Endometrial microvascular endothelial cells (primary cell): ENCODE results near the gene HMG20A. TPM values are rescaled to one million over a fixed set of nuclear protein-coding genes. Genes with fewer than 3 reads are reported as not detected.

Experiments
- in situ Hi-C: cut with HindIII; loops from 2 replicates; pipeline ENCODE4 v1.10.0; 2017; ENCODE audit warnings: low sequenced_read_pairs, low pct_unique_long_range_greater_than_20kb; ENCODE audit errors: inconsistent ontology term
- total RNA-seq: library from RNA; depleted of rRNA; stranded (reverse); fragments of >200 nt; gene quantifications from one replicate; pipeline ENCODE4 v1.2.3, GENCODE V29; 2015; ENCODE audit errors: inconsistent ontology term

Gene HMG20A
- 21.6 TPM for total RNA-seq

GRCh38 chr15:77420610-77421369 lies at the start of gene HMG20A:
Gene HMG20A (plus strand): TSS chr15:77420888. CDS start chr15:77458408, 37,520 bp downstream.
- in situ Hi-C loops = no loop called here

DNA sequence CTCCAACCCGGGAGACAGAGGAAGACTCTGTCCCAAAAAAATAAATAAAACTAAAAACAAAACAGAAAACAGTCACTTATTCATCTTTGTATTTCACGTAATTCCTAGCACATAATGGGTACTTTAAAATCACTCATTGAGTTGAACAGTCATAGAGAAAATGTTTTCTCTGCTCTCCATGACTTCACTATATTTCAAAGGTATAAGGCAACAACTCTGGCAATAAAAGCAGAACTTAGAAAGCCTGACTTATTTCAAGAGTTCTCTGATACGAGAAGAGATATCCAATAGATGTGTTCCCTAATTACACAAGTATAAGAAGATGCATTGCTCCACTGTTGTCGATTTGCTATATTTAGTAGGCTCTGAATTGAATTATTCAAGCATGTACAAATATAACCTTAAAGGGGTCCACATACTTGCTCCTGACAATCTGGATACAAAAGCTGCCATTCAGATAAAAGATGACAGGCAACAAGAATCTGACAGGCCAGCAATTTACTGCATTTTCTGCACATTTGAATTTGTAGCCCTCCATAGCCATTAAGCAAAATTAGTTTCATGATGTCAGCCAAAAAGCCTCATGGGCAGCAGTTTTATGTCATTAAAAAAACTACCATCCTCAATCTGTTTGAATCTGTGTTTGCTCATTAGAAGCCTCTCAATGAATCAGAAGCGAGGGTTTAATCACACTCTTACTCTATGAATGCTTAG lies 48.7 kb upstream of the HMG20A start:
- in situ Hi-C loops = no loop called here

DNA sequence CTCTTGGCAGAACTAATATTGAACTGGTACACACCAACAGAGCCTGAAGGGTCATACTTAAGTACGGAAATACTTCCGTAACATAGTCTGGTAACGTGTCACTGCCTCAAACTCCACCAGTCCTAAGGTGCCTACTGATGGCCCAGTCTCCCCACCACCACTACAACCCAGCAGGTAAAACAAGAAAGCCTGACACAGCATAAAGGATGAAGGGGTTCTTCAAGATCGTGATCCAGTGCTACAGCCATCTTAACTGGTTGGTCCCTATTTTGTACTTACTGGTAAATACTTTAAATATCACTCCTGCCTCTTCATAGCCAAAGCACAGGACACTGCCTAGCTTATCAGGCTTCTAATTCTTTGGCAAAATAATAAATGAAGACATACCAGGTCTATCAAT lies 47.2 kb upstream of the HMG20A start:
- in situ Hi-C loops = no loop called here

DNA sequence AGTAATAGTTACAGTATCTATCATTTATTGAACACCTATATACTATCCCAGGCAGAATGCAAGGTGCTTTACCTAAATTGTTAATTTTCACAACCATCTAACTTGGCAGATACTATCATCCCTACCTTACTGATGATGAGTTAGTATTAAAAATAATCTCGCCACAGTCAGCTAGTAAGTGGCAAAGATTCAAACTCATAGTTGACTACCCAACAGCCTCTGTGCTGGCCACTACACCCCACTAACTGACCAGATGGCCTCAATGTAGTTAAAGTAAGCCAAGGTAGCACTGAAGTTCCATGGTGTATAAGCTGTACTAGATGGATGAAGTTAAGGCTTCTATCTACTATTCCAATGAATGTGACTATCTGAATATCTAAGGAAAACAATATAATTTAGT lies 45.6 kb upstream of the HMG20A start:
- in situ Hi-C loops = no loop called here

DNA sequence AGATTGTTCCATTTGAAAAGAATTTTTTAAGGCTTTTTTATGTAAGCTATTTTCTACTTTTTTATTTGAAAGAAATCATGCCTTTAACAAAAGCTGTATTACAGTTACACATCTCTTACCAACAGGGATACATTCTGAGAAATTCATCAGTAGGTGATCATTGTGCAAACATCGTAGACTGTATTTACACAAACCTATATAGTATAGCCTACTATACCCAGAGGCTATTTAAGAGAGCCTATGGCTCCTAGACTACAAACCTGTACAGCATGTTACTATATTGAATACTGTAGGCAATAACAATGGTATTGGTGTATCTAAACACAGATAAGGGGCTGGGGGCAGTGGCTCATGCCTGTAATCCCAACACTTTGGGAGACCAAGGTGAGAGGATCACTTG lies 43.9 kb upstream of the HMG20A start:
- in situ Hi-C loops = no loop called here

DNA sequence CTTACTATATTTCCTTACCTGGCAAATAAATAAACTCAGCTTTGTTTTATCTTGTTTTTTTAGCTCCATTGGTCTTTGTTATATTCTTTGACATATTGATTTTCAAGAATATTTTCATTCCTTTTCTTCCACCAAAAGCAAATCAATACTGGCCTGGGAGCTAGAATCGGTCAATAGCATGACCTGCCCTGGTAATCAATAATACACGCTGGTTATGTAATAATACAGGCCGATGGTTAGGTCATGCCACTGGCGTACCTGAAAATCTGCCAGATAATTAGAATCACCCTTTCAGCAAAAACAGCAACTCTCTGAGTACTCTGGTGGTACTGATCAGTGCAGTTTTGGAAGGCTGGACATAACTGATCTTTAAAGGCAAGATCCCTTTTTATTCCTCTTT lies 40.7 kb upstream of the HMG20A start:
- in situ Hi-C loops = no loop called here

GRCh38 chr15:77384086-77384485 lies 36.6 kb upstream of the HMG20A start:
- in situ Hi-C loops = no loop called here

DNA sequence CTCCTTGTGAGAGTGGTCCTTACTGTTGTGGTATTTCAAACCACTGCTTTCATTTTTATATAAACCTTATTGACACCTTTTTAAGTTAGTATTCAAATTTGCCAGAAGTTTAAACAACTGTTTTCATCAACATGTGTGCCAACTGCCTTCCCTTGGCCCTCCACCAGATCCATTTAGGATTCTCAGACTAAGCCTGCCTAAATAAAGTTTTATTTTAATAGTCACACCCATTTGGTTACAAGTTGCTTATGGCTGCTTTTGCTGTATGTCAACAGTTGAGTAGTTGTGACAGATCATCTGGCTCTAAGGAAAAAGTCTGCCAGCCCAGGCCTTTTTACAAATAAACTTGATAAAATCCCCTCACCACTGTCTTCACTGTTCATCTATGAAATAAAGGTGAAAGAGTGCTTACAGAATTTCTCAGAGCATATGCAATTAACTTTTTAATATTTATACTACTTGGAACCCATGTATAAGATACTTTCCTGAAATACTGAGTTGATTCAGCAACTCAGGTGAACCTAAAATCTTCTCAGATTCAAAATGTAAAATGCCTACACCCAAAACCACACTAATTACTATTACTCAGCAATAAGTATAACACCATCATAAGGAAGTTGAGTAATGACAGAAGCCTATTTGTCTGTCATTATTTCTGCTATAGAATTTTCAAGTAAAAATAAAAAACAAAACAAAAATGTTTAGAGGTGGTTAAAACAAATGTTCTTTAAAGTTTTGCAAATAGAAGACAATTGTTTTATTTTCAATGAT lies 35.9 kb upstream of the HMG20A start:
- in situ Hi-C loops = no loop called here

GRCh38 chr15:77386626-77387025 lies 34.1 kb upstream of the HMG20A start:
- in situ Hi-C loops = no loop called here

DNA sequence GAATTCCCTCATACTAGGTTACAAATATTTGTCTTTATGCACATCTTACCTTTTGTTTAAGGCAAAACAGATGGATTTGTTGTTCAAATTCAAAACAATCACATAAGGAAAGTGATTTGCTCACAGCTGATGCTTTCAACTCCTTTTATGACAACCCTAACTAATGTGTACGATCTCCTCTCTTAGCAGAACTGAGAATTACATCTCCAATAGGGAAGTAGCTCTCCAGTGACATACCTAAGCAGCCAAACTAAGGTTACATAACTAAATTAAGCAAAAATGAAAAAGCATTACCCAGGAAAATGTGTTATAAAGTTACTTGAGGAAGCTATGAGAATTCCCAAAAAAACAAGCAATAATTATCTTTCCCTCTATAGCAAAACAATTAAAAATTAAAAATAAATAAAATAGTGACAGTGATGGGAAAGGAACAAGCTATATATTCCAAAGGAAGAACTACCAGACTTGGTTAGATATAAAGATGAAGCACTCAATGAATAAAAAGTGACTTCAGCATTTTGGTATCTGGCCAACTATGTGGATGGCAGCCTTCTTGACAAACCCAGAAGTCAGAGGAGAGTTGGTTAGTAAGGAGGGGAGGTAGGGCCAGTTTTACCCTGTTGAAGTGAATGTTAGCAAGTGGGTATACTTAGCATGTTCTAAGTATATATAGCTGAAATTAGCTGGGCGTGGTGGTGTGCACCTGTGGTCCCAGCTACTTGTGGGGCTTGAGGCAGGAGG lies 33.2 kb upstream of the HMG20A start:
- in situ Hi-C loops = no loop called here

GRCh38 chr15:77391372-77391951 lies 29.2 kb upstream of the HMG20A start:
- in situ Hi-C loops = no loop called here

DNA sequence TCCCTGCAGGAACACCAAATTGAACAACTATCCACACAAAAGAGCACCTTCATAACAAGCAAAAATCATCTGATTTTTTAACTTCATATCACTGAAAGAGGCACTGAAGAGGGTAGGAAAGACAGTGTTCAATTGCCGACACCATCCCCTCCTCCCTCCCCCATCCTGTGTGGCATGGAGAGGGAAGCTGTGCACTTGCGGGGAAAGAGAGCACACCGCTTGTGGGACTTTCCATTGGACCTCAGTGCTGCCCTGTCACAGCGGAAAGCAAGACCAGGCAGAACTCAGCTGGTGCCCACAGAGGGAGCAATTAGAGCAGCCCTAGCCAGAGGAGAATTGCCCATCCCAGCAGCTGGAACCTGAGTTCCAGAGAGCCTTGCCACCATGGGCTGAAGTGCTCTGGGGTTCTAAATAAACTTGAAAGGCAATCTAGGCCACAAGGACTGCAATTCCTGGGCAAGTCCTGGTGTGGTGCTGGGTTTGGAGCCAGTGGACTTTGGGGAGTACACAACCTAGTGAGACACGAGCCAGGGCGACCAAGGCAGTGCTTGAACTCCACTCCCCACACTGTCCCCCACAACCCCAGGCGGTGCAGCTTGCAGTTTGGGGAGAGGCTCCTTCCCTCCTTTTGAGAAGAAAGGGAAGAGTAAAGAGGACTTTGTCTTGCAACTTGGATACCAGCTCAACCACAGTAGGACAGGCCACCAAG lies 27.8 kb upstream of the HMG20A start:
- in situ Hi-C loops = no loop called here

DNA sequence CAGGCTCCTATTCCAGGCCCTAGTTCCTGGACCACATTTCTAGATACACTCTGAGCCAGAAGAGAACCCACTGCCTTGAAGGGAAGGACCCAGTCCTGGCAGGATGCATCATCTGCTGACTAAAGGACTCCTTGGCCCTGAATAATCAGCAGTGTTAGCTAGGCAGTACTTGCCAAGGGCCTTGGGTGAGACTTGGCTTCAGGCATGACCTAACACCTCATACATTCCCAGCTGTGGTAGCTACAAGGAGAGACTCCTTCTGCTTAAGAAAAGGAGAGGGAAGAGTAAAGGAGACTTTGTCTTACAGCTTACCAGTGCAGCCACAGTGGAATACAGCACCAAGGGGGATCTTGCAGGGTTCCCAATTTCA lies 27.2 kb upstream of the HMG20A start:
- in situ Hi-C loops = no loop called here

- in situ Hi-C loops = no loop called here
Measured at GRCh38 chr15:77395013-77395774, 25.5 kb upstream of the HMG20A start.

DNA sequence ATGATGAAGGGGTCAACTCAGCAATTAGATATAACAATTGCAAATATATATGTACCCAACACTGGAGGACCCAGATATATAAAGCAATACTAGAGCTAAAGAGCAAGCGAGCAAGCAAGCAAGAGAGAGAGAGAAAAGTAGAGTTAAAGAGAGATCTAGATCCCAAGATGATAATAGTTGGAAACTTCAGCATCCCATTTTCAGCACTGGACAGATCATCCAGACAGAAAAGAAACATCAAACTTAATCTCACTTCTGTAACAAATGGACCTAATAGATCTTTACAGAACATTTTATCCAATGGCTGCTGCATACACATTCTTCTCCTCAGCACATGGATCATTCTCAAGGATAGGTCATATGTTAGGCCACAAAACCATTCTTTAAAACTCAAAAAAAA lies 24.0 kb upstream of the HMG20A start:
- in situ Hi-C loops = no loop called here

GRCh38 chr15:77398927-77399326 lies 21.8 kb upstream of the HMG20A start:
- in situ Hi-C loops = no loop called here

- in situ Hi-C loops = no loop called here
Measured at GRCh38 chr15:77400258-77400657, 20.4 kb upstream of the HMG20A start.
